Heart left ventricle (tissue), 13 donors: ENCODE results near the gene CFAP221.

Experiments
- POLR2A ChIP-seq, 2 donors: fragments of 450-650 bp; IDR thresholded peaks; one replicate each; pipeline ENCODE4 v1.6.1; 2017; ENCODE audit warnings: antibody characterized with exemption in 2 of 2, mild to moderate bottlenecking in 2 of 2, moderate library complexity in 2 of 2
- TF ChIP-seq, protein P1 (sequence below), 12 donors: fragments of 200-600 bp; sonication (generic) in 4 of 12; IDR thresholded peaks; one replicate each; pipeline versions ENCODE4 v1.5.0 to v1.8.0; 2018 to 2022; ENCODE audit warnings: antibody characterized with exemption in 12 of 12, mild to moderate bottlenecking in 5 of 12
- donor health status: ischemic (EF 13 %, LVEDD 7.1; RV severe dilation, severe dysfunction).
- donor health status: DM: no; HTN: yes; CAD: no.
- donor health status: DM: no; HTN: no; CAD: no.
- donor health status: ischemic (EF 25% LVEDD 6.9; RV normal size, moderate dysfunction).
- donor health status: ischemic (EF 25% LVEDD 5.7; RV mildly dilated, moderate dysfunction).
- donor health status: ischemic (EF 35%, LVEDD 5.7; RV mildly dilated, moderate dysfunction).
- donor health status: nonischemic (EF 11% LVEDD 7.7; RV severe dilation, severe dysfunction).
- donor health status: DM: yes; HTN: yes; CAD: no.
- donor health status: PGD.
- donor health status: ischemic (EF 29% LVEDD 5.4; RV normal size, mild dysfunction).
- donor health status: nonischemic (EF 23%, LVEDD 6.1; RV moderate dilation, normal function).

- TF ChIP-seq, protein P1, sequence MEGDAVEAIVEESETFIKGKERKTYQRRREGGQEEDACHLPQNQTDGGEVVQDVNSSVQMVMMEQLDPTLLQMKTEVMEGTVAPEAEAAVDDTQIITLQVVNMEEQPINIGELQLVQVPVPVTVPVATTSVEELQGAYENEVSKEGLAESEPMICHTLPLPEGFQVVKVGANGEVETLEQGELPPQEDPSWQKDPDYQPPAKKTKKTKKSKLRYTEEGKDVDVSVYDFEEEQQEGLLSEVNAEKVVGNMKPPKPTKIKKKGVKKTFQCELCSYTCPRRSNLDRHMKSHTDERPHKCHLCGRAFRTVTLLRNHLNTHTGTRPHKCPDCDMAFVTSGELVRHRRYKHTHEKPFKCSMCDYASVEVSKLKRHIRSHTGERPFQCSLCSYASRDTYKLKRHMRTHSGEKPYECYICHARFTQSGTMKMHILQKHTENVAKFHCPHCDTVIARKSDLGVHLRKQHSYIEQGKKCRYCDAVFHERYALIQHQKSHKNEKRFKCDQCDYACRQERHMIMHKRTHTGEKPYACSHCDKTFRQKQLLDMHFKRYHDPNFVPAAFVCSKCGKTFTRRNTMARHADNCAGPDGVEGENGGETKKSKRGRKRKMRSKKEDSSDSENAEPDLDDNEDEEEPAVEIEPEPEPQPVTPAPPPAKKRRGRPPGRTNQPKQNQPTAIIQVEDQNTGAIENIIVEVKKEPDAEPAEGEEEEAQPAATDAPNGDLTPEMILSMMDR (IDR thresholded peaks at IDR 0.05) = no peak
- no peak for TF ChIP-seq POLR2A (IDR thresholded peaks at IDR 0.05)
Observed at GRCh38 chr2:119693567-119693966, 149.3 kb downstream of the CFAP221 start.
